ENCODE measurements around the gene FMNL2.
"Not testable (repeated sequence)": the region's sequence is repeated elsewhere in the genome, so short reads cannot be mapped to it uniquely, and the experiment has no call there.

FMNL2 gene

DNA sequence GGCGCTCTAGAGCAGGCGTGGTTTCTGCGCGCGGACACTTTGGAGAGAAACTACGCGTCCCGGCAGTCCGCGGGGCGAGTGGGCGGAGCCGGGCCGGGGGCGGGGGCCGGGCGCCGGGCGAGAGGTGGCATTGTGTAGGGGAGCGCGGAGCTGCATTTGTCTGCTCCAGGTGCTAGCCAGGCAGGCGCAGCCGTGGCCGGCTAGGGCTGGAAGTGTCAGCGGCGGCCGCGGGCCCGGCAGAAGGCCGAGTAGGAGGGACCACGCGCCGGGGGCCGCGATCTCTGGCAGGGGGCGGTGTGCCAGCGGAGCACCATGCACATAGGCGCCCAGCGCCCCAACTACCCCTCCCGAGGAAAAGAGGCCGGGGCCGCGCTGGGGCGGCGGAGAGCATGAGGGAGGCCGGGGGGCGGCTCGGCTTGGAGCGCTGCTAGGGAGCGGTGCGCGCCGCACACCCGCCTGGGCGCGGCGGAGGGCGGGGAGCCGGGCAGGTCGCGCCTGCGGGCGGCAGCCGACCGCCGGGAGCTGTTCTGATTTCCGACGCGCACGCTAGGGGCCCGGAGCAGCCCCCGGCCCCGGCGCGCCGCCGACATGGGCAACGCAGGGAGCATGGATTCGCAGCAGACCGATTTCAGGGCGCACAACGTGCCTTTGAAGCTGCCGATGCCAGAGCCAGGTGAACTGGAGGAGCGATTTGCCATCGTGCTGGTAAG is at the start of gene FMNL2:
Gene FMNL2, plus strand, starts transcription at position 159 of the 710 bp plus-strand sequence.
- DNase-seq, result no peak

DNA sequence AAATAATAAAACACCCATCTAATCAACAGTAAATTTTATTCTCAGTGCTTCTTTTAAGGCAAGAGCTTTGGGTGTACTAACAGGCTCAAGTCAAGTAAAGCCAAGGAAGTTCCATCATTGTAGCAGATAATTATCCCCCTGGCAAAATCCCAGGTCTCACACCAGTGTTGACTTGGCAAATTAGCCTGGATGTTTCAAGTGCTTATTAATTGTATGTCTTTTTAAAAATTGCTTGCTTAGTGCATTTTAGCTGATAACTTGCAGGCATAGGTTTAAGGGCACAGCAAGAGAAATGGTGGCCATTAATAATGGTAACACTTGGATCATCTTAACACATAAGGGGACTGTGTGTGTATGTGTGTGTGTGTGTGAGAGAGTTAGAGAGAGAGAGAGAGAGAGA is 42.0 kb upstream of the FMNL2 start:
- DNase-seq, result no peak

GRCh38 chr2:152297715-152298114 is 37.3 kb upstream of the FMNL2 start:
- no peak for DNase-seq

DNA sequence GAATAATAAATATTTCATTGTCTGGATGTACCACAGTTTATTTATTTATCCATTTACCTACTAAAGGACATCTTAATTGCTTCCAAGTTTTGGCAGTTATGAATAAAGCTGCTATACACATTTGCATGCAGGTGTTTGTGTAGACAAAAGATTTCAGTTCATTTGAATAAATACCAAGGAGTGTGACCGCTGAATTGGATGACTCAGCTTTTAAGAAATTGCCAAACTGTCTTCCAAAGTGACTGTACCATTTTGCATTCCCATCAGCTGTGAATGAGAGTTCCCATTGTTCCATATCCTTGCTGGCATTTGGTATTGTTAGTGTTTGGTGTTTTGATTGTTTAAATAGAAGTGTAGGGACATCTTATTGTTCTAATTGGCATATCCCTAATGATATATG is 36.2 kb upstream of the FMNL2 start:
- no peak for DNase-seq

DNA sequence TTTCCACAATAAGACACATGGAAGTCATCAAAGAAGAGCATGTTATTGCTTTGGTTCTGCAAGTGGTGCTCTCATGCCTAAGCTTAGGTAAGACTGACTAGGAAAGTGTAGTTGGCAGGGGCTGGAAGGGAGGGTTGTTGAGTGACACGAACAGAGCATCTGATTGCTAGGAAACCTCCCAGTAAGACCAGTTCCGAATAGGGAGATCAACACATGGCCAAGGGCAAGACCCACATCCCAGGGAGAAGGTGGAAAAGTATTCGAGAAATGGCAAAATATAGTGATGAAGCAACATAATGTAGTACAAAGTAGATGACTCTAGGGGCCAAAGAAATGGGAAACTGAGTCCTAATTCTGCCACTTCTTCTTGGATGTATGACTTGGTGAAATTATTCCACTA is 33.8 kb upstream of the FMNL2 start:
- DNase-seq, result no peak

- no peak for DNase-seq
Measured at GRCh38 chr2:152303951-152304350, 31.0 kb upstream of the FMNL2 start.

- no peak for DNase-seq
Measured at GRCh38 chr2:152304836-152305235, 30.1 kb upstream of the FMNL2 start.

DNA sequence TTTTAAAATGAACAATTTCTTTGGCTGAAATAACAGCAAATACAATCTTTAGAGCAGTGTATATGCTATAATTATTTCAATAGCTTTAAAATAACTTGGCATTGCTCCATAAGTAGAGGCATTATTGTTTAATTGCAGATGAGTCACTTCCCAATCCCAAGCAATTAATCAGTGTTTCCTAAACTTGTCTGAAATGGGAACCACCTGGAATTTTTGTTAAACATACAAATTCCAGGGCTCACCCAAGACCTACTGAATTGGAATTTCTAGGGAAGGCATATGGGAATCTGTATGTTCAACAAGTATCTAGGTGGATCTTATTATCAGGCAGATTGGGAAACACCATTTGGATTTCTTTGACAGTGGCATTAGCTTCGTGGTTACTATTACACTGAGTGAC is 27.1 kb upstream of the FMNL2 start:
- no peak for DNase-seq

GRCh38 chr2:152309352-152310214 is 25.4 kb upstream of the FMNL2 start:
- DNase-seq, result no peak

- DNase-seq, result no peak
Measured at GRCh38 chr2:152319822-152320570, 15.0 kb upstream of the FMNL2 start.

DNA sequence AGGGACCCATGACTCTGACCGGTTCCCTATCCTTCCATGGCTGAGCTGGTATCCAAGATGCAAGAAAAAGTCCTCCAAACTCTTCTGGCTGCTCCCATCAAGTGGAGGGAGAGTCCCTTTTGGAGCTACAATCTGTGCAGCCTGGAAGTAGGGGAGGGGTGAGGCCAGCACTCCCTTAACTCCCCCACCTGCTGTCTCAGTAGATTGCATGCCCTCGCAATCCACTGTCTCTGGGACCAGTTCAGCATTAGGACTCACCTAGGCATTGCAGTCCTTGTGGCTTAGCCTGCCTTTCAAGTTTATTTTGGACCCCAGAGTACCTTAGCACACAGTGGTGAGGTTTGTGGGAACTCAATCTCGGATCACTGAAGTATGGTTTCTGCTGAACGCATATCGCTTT is 14.2 kb upstream of the FMNL2 start:
- DNase-seq, result no peak

- DNase-seq, result no peak
Measured at GRCh38 chr2:152322222-152322621, 12.8 kb upstream of the FMNL2 start.

- not testable (repeated sequence) for DNase-seq
Measured at GRCh38 chr2:152325126-152325525, 9.8 kb upstream of the FMNL2 start.

DNA sequence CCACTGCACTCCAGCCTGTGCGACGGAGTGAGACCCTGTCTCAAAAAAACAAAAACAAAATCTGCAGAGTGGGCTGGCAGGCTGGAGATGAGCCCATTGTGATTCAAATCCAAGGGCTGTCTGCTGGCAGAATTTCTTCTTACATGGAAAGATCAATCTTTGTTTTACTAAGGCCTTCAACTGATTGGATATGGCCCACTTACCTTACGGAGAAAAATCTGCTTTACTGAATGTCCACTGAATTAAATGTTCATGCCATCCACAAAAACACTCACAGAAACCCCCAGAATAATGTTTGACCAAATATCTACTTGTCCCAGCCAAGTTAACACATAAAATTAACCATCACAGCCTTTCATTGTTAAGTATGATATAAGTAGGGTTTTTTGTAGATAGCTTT is 8.3 kb upstream of the FMNL2 start:
- DNase-seq, result no peak

GRCh38 chr2:152328013-152328412 is 7.0 kb upstream of the FMNL2 start:
- DNase-seq, result no peak

DNA sequence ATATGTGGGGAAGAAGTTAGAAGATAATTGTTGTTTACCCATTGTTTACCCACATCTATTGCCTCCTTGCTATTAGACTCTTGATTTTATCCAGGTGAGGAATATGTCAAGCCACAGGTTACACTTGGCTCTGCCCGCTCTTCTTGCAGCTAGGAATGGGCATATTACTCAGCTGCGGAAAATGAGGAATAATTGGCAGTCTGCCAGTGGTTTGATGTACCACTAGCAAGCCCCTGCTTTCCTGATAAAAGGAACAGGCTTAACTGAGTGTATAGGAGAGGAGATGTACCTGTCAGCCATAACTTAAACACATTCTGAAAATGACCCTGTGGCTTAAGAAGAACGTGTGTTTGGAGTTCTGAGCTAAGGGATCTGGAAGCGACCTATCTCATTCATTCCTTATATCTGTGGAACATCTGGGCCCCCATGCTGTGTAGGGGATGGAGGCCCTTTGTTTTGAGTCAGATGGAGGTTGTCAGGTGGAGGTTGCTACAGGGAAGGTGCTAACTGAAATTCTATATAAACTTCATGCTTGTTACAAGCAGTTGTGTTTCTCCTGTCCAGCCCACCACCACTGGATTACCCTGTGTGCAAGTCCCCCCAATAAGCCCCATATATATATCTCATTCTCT is 4.6 kb upstream of the FMNL2 start:
- DNase-seq, result no peak

- DNase-seq, result peak; percentile 16
Measured at GRCh38 chr2:152334701-152335015, 316 bp upstream of the FMNL2 start.

DNA sequence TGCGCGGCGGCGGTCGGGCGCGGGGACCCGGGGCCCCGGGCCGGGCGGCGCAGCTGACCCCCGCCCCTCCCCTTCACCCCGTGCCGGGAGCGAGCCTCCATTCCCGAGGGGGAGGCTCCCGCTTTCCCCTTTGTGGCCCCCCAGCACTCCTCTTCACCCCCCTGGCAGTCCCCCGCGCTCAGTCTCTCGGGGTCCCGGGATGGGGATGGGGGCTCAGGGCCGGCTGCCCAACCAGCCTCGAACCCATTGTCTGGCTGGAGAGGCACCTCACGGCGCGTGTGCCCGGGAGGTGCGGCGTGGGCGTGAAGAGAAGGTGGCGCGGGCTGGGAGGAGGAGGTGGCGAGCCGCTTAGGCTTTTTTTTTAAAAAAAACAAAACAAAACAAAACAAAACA is 748 bp downstream of the FMNL2 start:
- DNase-seq, result no peak

DNA sequence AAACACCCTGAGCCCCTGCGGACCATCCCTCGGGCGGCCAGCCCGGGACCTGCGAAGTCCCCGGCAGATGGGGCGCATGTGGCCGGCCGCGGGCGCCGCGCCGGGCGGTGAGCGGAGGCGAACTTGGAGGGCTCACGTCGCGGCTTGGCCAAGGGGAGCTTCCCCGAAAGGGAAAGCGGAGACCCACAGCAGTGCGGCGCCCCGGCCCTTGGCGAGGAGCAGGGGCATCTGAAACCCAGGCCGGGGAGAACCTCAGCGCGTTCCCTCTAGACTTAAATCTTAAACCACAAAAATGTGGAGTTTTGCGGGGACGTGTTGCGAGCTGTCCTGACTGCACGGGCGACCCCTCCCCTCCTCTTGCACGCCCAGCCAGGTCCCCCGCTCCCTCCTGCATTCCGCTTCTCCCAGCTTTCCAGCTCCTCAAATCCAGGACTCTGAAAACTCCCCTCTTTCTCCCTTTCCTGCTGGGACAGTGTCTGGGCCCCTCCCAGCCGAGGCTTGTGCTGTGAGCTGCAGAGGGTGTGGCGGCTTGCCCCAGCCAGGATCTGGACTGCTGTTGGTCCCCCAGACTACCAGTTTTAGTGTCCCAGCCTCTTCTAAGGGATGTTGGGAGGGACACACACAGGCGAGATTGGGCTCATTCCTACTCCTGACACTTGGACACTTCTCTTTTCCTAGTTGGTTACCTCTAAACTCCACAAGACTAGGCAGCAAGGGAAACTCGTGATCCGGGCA is 1.3 kb downstream of the FMNL2 start:
- no peak for DNase-seq

DNA sequence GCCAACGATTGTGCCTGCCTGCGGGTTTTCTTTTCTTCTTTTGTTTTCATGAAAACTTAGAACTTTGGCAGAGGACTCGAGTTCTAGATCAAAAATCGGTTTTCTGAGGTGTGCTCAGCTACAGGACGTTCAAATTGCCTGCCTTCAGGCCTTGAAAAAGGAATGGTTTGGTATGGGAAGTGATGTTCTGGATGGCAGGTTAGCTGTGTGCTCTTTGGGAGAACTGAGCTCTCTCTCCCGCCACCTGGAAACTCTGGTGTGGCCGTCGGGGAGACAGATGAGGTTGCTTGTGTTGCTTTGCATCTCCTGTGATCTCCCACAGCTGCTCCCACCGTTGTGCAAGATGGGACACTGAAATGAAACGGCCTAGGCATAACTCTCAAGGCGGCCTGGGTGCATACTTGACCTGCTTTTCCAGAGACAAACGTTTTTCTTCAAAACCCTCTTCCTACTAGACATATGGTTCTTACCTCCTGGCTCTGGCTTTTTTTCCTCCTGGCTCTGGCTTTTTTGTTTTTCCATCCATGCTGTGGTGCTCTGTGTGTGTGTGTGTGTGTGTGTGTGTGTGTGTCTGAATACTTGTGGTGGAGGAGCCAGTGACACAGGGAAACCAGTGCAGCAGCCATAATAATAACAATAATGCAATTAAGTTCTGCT is 2.0 kb downstream of the FMNL2 start:
- no peak for DNase-seq

- DNase-seq, result no peak
Measured at GRCh38 chr2:152337511-152337903, 2.5 kb downstream of the FMNL2 start.
